Right hindlimb (tissue), 1 donor: ENCODE results near the gene SLF1.

Experiments used
- DNase-seq: peaks from one replicate; pipeline ENCODE4 v3.0.0-alpha.2; 2018

SLF1 gene

GRCh38 chr5:94667937-94668336, 49.5 kb downstream of the SLF1 start:
- DNase-seq: no peak

- no peak for DNase-seq
These were observed 52.3 kb downstream of the SLF1 start for GRCh38 chr5:94670726-94671125.

- DNase-seq: no peak
These were observed 54.3 kb downstream of the SLF1 start for GRCh38 chr5:94672746-94673145.

GRCh38 chr5:94674490-94675382, 56.3 kb downstream of the SLF1 start:
- no peak for DNase-seq

GRCh38 chr5:94675965-94676618, 57.6 kb downstream of the SLF1 start:
- no peak for DNase-seq

GRCh38 chr5:94682814-94683520, 64.5 kb downstream of the SLF1 start:
- no peak for DNase-seq

- no peak for DNase-seq
These were observed 71.4 kb downstream of the SLF1 start for GRCh38 chr5:94689908-94690307.

GRCh38 chr5:94690778-94691177, 72.3 kb downstream of the SLF1 start:
- peak; percentile 19 for DNase-seq

GRCh38 chr5:94691291-94691690, 72.8 kb downstream of the SLF1 start:
- no peak for DNase-seq

- peak; percentile 50 for DNase-seq
These were observed 73.5 kb downstream of the SLF1 start for GRCh38 chr5:94691949-94692348.

GRCh38 chr5:94692581-94692980, 74.1 kb downstream of the SLF1 start:
- DNase-seq: no peak

GRCh38 chr5:94693043-94693822, 74.8 kb downstream of the SLF1 start:
- no peak for DNase-seq

- DNase-seq: no peak
These were observed 75.4 kb downstream of the SLF1 start for GRCh38 chr5:94693845-94694370.

GRCh38 chr5:94694671-94695070, 76.2 kb downstream of the SLF1 start:
- DNase-seq: no peak

GRCh38 chr5:94698197-94698596, 79.7 kb downstream of the SLF1 start:
- no peak for DNase-seq

GRCh38 chr5:94699562-94699961, 81.1 kb downstream of the SLF1 start:
- DNase-seq: no peak

GRCh38 chr5:94700592-94700991, 82.1 kb downstream of the SLF1 start:
- no peak for DNase-seq

GRCh38 chr5:94702729-94703128, 84.3 kb downstream of the SLF1 start:
- no peak for DNase-seq

- no peak for DNase-seq
These were observed 87.0 kb downstream of the SLF1 start for GRCh38 chr5:94705427-94705826.

GRCh38 chr5:94707359-94707758, 88.9 kb downstream of the SLF1 start:
- DNase-seq: no peak

GRCh38 chr5:94709277-94709676, 90.8 kb downstream of the SLF1 start:
- DNase-seq: no peak

GRCh38 chr5:94711785-94712184, 93.3 kb downstream of the SLF1 start:
- DNase-seq: no peak

GRCh38 chr5:94715768-94716167, 97.3 kb downstream of the SLF1 start:
- no peak for DNase-seq
